Measurements from ENCODE around the gene TBC1D4.
"Not testable (repeated sequence)": the region's sequence is repeated elsewhere in the genome, so short reads cannot be mapped to it uniquely, and the experiment has no call there.

Gene TBC1D4

GRCh38 chr13:75352641-75353327 lies 129.2 kb downstream of the TBC1D4 start:
- DNase-seq = no peak

GRCh38 chr13:75351538-75351937 lies 130.4 kb downstream of the TBC1D4 start:
- DNase-seq = not testable (repeated sequence)

- no peak for DNase-seq
These were observed 134.0 kb downstream of the TBC1D4 start for GRCh38 chr13:75347925-75348324.

- DNase-seq = no peak
These were observed 134.5 kb downstream of the TBC1D4 start for GRCh38 chr13:75347457-75347856.

GRCh38 chr13:75345193-75345592 lies 136.8 kb downstream of the TBC1D4 start:
- DNase-seq = no peak

- no peak for DNase-seq
These were observed 140.9 kb downstream of the TBC1D4 start for GRCh38 chr13:75341028-75341427.

GRCh38 chr13:75339635-75340374 lies 142.2 kb downstream of the TBC1D4 start:
- DNase-seq = no peak

- no peak for DNase-seq
These were observed 147.1 kb downstream of the TBC1D4 start for GRCh38 chr13:75334634-75335447.

- no peak for DNase-seq
These were observed 148.9 kb downstream of the TBC1D4 start for GRCh38 chr13:75333103-75333502.

- no peak for DNase-seq
These were observed 150.1 kb downstream of the TBC1D4 start for GRCh38 chr13:75331792-75332349.

- no peak for DNase-seq
These were observed 151.2 kb downstream of the TBC1D4 start for GRCh38 chr13:75330770-75331169.

GRCh38 chr13:75329723-75330122 lies 152.2 kb downstream of the TBC1D4 start:
- DNase-seq = no peak

- DNase-seq = no peak
These were observed 152.9 kb downstream of the TBC1D4 start for GRCh38 chr13:75329097-75329496.

GRCh38 chr13:75327135-75327510 lies 154.8 kb downstream of the TBC1D4 start:
- no peak for DNase-seq

GRCh38 chr13:75326173-75327134 lies 155.5 kb downstream of the TBC1D4 start:
- DNase-seq = peak; percentile 31

GRCh38 chr13:75325711-75326110 lies 156.3 kb downstream of the TBC1D4 start:
- DNase-seq = no peak

- no peak for DNase-seq
These were observed 157.5 kb downstream of the TBC1D4 start for GRCh38 chr13:75324413-75324940.

GRCh38 chr13:75321084-75321483 lies 160.9 kb downstream of the TBC1D4 start:
- DNase-seq = no peak

- DNase-seq = peak; percentile 64
These were observed 162.7 kb downstream of the TBC1D4 start for GRCh38 chr13:75319254-75319653.

- DNase-seq = no peak
These were observed 163.7 kb downstream of the TBC1D4 start for GRCh38 chr13:75318138-75318833.

- DNase-seq = peak; percentile 29
These were observed 165.5 kb downstream of the TBC1D4 start for GRCh38 chr13:75316427-75316826.
